ENCODE results near the gene CLINT1. TPM values are rescaled to one million over a fixed set of nuclear protein-coding genes. Genes with fewer than 3 reads are reported as not detected.
A peak's percentile ranks its signal among the peaks of the same experiment; 100 is the strongest.
"Not testable (repeated sequence)": the region's sequence is repeated elsewhere in the genome, so short reads cannot be mapped to it uniquely, and the experiment has no call there.

Gene CLINT1
- total RNA-seq, 1 donor from 2014 or later, result 62.3 TPM

GRCh38 chr5:157886796-157887380 is 27.9 kb upstream of the CLINT1 start:
- TF ChIP-seq, protein P1, sequence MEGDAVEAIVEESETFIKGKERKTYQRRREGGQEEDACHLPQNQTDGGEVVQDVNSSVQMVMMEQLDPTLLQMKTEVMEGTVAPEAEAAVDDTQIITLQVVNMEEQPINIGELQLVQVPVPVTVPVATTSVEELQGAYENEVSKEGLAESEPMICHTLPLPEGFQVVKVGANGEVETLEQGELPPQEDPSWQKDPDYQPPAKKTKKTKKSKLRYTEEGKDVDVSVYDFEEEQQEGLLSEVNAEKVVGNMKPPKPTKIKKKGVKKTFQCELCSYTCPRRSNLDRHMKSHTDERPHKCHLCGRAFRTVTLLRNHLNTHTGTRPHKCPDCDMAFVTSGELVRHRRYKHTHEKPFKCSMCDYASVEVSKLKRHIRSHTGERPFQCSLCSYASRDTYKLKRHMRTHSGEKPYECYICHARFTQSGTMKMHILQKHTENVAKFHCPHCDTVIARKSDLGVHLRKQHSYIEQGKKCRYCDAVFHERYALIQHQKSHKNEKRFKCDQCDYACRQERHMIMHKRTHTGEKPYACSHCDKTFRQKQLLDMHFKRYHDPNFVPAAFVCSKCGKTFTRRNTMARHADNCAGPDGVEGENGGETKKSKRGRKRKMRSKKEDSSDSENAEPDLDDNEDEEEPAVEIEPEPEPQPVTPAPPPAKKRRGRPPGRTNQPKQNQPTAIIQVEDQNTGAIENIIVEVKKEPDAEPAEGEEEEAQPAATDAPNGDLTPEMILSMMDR (IDR thresholded peaks at IDR 0.05), result no peak
- no peak for DNase-seq (ENCODE audit: extremely low spot score, unreplicated experiment)
- Mint-ChIP-seq H3K4me3 (ENCODE audit: unreplicated experiment) (no peak overlapping the region), H3K27me3 (ENCODE audit: unreplicated experiment) (peaks cover 7% of the 10 kb centered on the region), H3K9me3 (ENCODE audit: unreplicated experiment) (no peaks in the 10 kb centered on the region), H3K4me1 (ENCODE audit: unreplicated experiment) (no peaks in the 10 kb centered on the region), H3K27ac (ENCODE audit: unreplicated experiment) (no peak overlapping the region), H3K36me3 (ENCODE audit: unreplicated experiment) (no peaks in the 10 kb centered on the region)

GRCh38 chr5:157885051-157885450 is 26.1 kb upstream of the CLINT1 start:
- H3K36me3 Mint-ChIP-seq (ENCODE audit: unreplicated experiment); DNase-seq (ENCODE audit: extremely low spot score, unreplicated experiment); H3K4me3 Mint-ChIP-seq (ENCODE audit: unreplicated experiment); H3K4me1 Mint-ChIP-seq (ENCODE audit: unreplicated experiment); H3K9me3 Mint-ChIP-seq (ENCODE audit: unreplicated experiment); H3K27ac Mint-ChIP-seq (ENCODE audit: unreplicated experiment): not testable (repeated sequence)
- peaks cover 12% of the 10 kb centered on the region for H3K27me3 Mint-ChIP-seq (ENCODE audit: unreplicated experiment)

DNA sequence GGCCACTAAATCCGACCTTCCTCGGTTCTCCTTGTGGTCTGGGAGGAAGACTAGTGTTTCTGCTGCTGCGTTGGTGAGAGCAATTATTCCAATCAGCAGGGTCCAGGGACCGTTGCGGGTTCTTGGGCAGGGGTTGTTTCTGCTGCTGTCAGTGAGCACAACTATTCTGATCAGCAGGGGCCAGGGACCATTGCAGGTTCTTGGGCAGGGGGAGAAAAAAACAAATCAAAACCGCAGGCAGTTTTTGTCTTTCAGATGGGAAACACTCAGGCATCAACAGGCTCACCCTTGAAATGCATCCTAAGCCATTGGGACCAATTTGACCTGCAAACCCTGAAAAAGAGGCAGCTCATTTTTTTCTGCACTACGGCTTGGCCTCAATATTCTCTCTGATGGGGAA is 22.6 kb upstream of the CLINT1 start:
- H3K4me3 Mint-ChIP-seq (ENCODE audit: unreplicated experiment); H3K27me3 Mint-ChIP-seq (ENCODE audit: unreplicated experiment); DNase-seq (ENCODE audit: extremely low spot score, unreplicated experiment); H3K27ac Mint-ChIP-seq (ENCODE audit: unreplicated experiment); H3K4me1 Mint-ChIP-seq (ENCODE audit: unreplicated experiment); H3K36me3 Mint-ChIP-seq (ENCODE audit: unreplicated experiment); H3K9me3 Mint-ChIP-seq (ENCODE audit: unreplicated experiment): not testable (repeated sequence)

- TF ChIP-seq, protein P1 (IDR thresholded peaks at IDR 0.05), result no peak
- peaks cover 7% of the 10 kb centered on the region for H3K27me3 Mint-ChIP-seq (ENCODE audit: unreplicated experiment)
- H3K4me3 Mint-ChIP-seq (ENCODE audit: unreplicated experiment), result no peak overlapping the region
- H3K9me3 Mint-ChIP-seq (ENCODE audit: unreplicated experiment), result no peaks in the 10 kb centered on the region
- H3K36me3 Mint-ChIP-seq (ENCODE audit: unreplicated experiment), result no peaks in the 10 kb centered on the region
- H3K4me1 Mint-ChIP-seq (ENCODE audit: unreplicated experiment), result no peaks in the 10 kb centered on the region
- H3K27ac Mint-ChIP-seq (ENCODE audit: unreplicated experiment), result no peak overlapping the region
- no peak for DNase-seq (ENCODE audit: extremely low spot score, unreplicated experiment)
These were observed 18.9 kb upstream of the CLINT1 start for GRCh38 chr5:157877821-157878220.

- DNase-seq (ENCODE audit: extremely low spot score, unreplicated experiment), result peak; percentile 11
- Mint-ChIP-seq H3K9me3 (ENCODE audit: unreplicated experiment) (no peaks in the 10 kb centered on the region), H3K4me1 (ENCODE audit: unreplicated experiment) (peaks cover 6% of the 10 kb centered on the region), H3K4me3 (ENCODE audit: unreplicated experiment) (no peak overlapping the region), H3K36me3 (ENCODE audit: unreplicated experiment) (no peaks in the 10 kb centered on the region), H3K27me3 (ENCODE audit: unreplicated experiment) (peaks cover 14% of the 10 kb centered on the region), H3K27ac (ENCODE audit: unreplicated experiment) (no peak overlapping the region)
- TF ChIP-seq, protein P1 (IDR thresholded peaks at IDR 0.05), result no peak
These were observed 15.9 kb upstream of the CLINT1 start for GRCh38 chr5:157874861-157875260.

GRCh38 chr5:157870837-157871834 is 12.2 kb upstream of the CLINT1 start:
- Mint-ChIP-seq H3K27me3 (ENCODE audit: unreplicated experiment) (peaks cover 14% of the 10 kb centered on the region), H3K4me3 (ENCODE audit: unreplicated experiment) (no peak overlapping the region), H3K4me1 (ENCODE audit: unreplicated experiment) (peaks cover 6% of the 10 kb centered on the region), H3K27ac (ENCODE audit: unreplicated experiment) (peak overlapping the region; percentile 70), H3K36me3 (ENCODE audit: unreplicated experiment) (no peaks in the 10 kb centered on the region), H3K9me3 (ENCODE audit: unreplicated experiment) (no peaks in the 10 kb centered on the region)
- TF ChIP-seq, protein P1 (IDR thresholded peaks at IDR 0.05), result no peak
- DNase-seq (ENCODE audit: extremely low spot score, unreplicated experiment), result no peak
